K562 (cell line): ENCODE results near the gene SMS. TPM values are rescaled to one million over a fixed set of nuclear protein-coding genes. Genes with fewer than 3 reads are reported as not detected.

ENCODE experiments used
- ATAC-seq: fragments of 200-7000 bp; cut with Tn5 transposase; 3 replicates; pipeline ENCODE4 v1.9.1; 2020; ENCODE audit warnings: moderate library complexity
- BruUV-seq: library from RNA; stranded (reverse); fragments of 400-500 nt; replicated peaks from 2 replicates; lab custom pipeline; 2021; lab: Mats Ljungman, UMichigan
- CTCF ChIA-PET: fragments of 300-600 bp; formaldehyde crosslinking; extraction: SDS; loops from one replicate; lab custom pipeline; 2021; ENCODE audit warnings: low intra/inter-chr PET ratio; lab: Yijun Ruan, JAX
- POLR2A ChIA-PET: fragments of 300-600, 350-650 bp; sonication (Branson Sonifier 250); formaldehyde crosslinking; extraction: SDS; loops from one replicate; lab custom pipeline; 2021; ENCODE audit warnings: antibody characterized with exemption, inconsistent platforms; lab: Yijun Ruan, JAX
- DNase-seq, 4 experiments: peaks; one replicate each; pipeline versions ENCODE4 v3.0.0 to v3.0.0-alpha.2; 2011 to 2018; ENCODE audit warnings: low spot score in 3 of 4, mixed read lengths in 3 of 4; ENCODE audit errors: extremely low read depth in 1 of 4
- FAIRE-seq: peaks from 2 replicates; lab custom pipeline; 2011; peaks lifted over from hg19 to GRCh38; lab: Jason Lieb, UNC
- H2AFZ ChIP-seq: 2 replicates; pipeline ENCODE4 v1.6.0; 2011; ENCODE audit warnings: low read depth, low read length, control low read depth, inconsistent platforms
- H3K27ac ChIP-seq: fragments of 200-600 bp; 3 replicates; pipeline ENCODE4 v1.8.0; 2011; ENCODE audit warnings: low read depth, mild to moderate bottlenecking, control low read depth, inconsistent platforms, low read length, moderate library complexity, mixed read lengths; ENCODE audit errors: extremely low read depth
- H3K27me3 ChIP-seq, 2 experiments: fragments of 300-600 bp in 1 of 2; 2 replicates in 1 of 2; 3 replicates in 1 of 2; pipeline versions ENCODE4 v1.6.0 to v1.8.0; 2011; ENCODE audit warnings: inconsistent platforms in 2 of 2, low read length in 2 of 2, mild to moderate bottlenecking in 1 of 2, mixed read lengths in 1 of 2, moderate library complexity in 1 of 2; ENCODE audit not compliant: control insufficient read depth in 2 of 2, insufficient read depth in 2 of 2
- H3K36me3 ChIP-seq: fragments of 300-600 bp; 3 replicates; pipeline ENCODE4 v1.8.0; 2011; ENCODE audit warnings: mild to moderate bottlenecking, low read length, inconsistent platforms; ENCODE audit not compliant: control insufficient read depth, insufficient read depth
- H3K4me1 ChIP-seq, 2 experiments: fragments of 200-600 bp in 1 of 2; replicated peaks in 1 of 2; 2 replicates in 1 of 2; 3 replicates in 1 of 2; pipeline versions ENCODE4 v1.5.1 to v1.8.0; 2011; ENCODE audit warnings: inconsistent platforms in 2 of 2, low read length in 2 of 2, mild to moderate bottlenecking in 1 of 2, mixed read lengths in 1 of 2, moderate library complexity in 1 of 2; ENCODE audit not compliant: control insufficient read depth in 2 of 2, insufficient read depth in 2 of 2
- H3K4me2 ChIP-seq: 2 replicates; pipeline ENCODE4 v1.6.1; 2011; ENCODE audit warnings: low read length, control low read depth, inconsistent platforms, mixed read lengths; ENCODE audit not compliant: insufficient read depth
- H3K4me3 ChIP-seq: fragments of 200-600 bp; sonication (generic), shearing (Covaris generic); 2 replicates; pipeline ENCODE4 v1.5.1; 2016; ENCODE audit warnings: control low read depth, inconsistent platforms
- H3K79me2 ChIP-seq: fragments of 200-600 bp; 3 replicates; pipeline ENCODE4 v1.8.0; 2011; ENCODE audit warnings: low read length, inconsistent platforms; ENCODE audit not compliant: control insufficient read depth, insufficient read depth
- H3K9ac ChIP-seq, 2 experiments: 2 replicates each; pipeline versions ENCODE4 v1.6.0 to v1.6.1; 2011; ENCODE audit warnings: low read depth in 2 of 2, low read length in 2 of 2, control low read depth in 1 of 2, inconsistent platforms in 1 of 2, mild to moderate bottlenecking in 1 of 2, mixed read lengths in 1 of 2; ENCODE audit not compliant: insufficient read depth in 1 of 2
- H3K9me1 ChIP-seq: one replicate; pipeline ENCODE4 v1.6.0; 2011; ENCODE audit warnings: inconsistent platforms, mild to moderate bottlenecking, low read length, moderate library complexity; ENCODE audit not compliant: control insufficient read depth, insufficient read depth
- H3K9me3 ChIP-seq: replicated peaks from 2 replicates; pipeline ENCODE4 v1.5.1; 2011; ENCODE audit warnings: low read depth, low read length, inconsistent platforms; ENCODE audit not compliant: control insufficient read depth, insufficient read depth
- H4K20me1 ChIP-seq: replicated peaks from 2 replicates; pipeline ENCODE4 v1.6.1; 2011; ENCODE audit warnings: low read length, inconsistent platforms, mixed read lengths; ENCODE audit not compliant: control insufficient read depth, insufficient read depth
- BDP1 ChIP-seq: IDR thresholded peaks from 3 replicates; pipeline ENCODE4 v1.6.1; 2011; ENCODE audit not compliant: insufficient read length, insufficient read depth
- MEF2A ChIP-seq: IDR thresholded peaks from 2 replicates; pipeline ENCODE4 v1.6.1; 2011; ENCODE audit warnings: low read depth, mild to moderate bottlenecking, low read length, moderate library complexity; ENCODE audit not compliant: control insufficient read depth
- MYNN ChIP-seq, 2 experiments: sonication (generic); formaldehyde crosslinking in 1 of 2; IDR thresholded peaks; 2 replicates each; pipeline versions ENCODE4 v1.5.0 to v1.6.1; 2016 to 2020; ENCODE audit warnings: antibody characterized with exemption in 1 of 2, missing genetic modification reagents in 1 of 2
- NR1H2 ChIP-seq: sonication (generic); formaldehyde crosslinking; IDR thresholded peaks from 2 replicates; pipeline ENCODE4 v1.4.0; 2020; ENCODE audit warnings: mild to moderate bottlenecking, missing genetic modification reagents
- SUPT5H ChIP-seq: fragments of 450-650 bp; IDR thresholded peaks from 2 replicates; pipeline ENCODE4 v1.6.1; 2016
- TAF15 ChIP-seq: fragments of 200-400 bp; formaldehyde crosslinking; IDR thresholded peaks from 2 replicates; pipeline ENCODE4 v1.6.1; 2017; ENCODE audit warnings: mild to moderate bottlenecking, low read depth, low read length, moderate library complexity
- ZBTB7A ChIP-seq: IDR thresholded peaks from 2 replicates; pipeline ENCODE4 v1.6.1; 2011; ENCODE audit warnings: low read depth, mild to moderate bottlenecking, low read length, moderate library complexity, borderline replicate concordance; ENCODE audit not compliant: control insufficient read depth
- ZKSCAN3 ChIP-seq: fragments of 250-450 bp; sonication (Bioruptor Pico); IDR thresholded peaks from 2 replicates; pipeline ENCODE4 v1.4.0; 2020
- ZNF263 ChIP-seq: sonication (generic); formaldehyde crosslinking; IDR thresholded peaks from 2 replicates; pipeline ENCODE4 v1.8.0; 2022; ENCODE audit warnings: mild to moderate bottlenecking, missing genetic modification reagents, borderline replicate concordance
- in situ Hi-C: fragments of 300-500 bp; cut with MboI; formaldehyde crosslinking; loops from 4 replicates; pipeline ENCODE4 v1.15.0; 2018; ENCODE audit warnings: inconsistent platforms, mixed read lengths
- intact Hi-C: fragments of 100-400 bp; cut with micrococcal nuclease; formaldehyde crosslinking; loops from 2 replicates; pipeline ENCODE4 v1.14.2; 2022
- polyA plus RNA-seq, 8 experiments: library from polyadenylated mRNA; depleted of rRNA in 4 of 8; stranded (reverse) in 5 of 8; unstranded in 3 of 8; fragments of >200 nt; fragmentation: Nextera tagmentation in 2 of 8; fragmentation: Illumina TruSeq in 1 of 8; extraction: Ambion mirVana in 2 of 8; extraction: Trizol in 1 of 8; gene quantifications; 2 replicates each; pipeline versions ENCODE4 v1.2.1 to v1.2.3, GENCODE V29; 2011 to 2014; ENCODE audit warnings: inconsistent platforms in 1 of 8, missing spikeins in 1 of 8
- total RNA-seq, 7 experiments: library from RNA; depleted of rRNA in 6 of 7; stranded (reverse); fragments of >200 nt in 6 of 7; fragmentation: Illumina TruSeq in 2 of 7; extraction: Trizol in 2 of 7; gene quantifications; 2 replicates each; pipeline versions ENCODE4 v1.2.1 to v1.2.3, GENCODE V29; 2011 to 2021; ENCODE audit warnings: low replicate concordance in 1 of 7
- TF ChIP-seq, protein P1 (sequence below): sonication (generic); formaldehyde crosslinking; IDR thresholded peaks from 2 replicates; pipeline ENCODE4 v1.8.1; 2023; ENCODE audit warnings: mild to moderate bottlenecking, missing genetic modification reagents
- TF ChIP-seq, protein P2 (sequence below): sonication (generic); formaldehyde crosslinking; IDR thresholded peaks from 2 replicates; pipeline ENCODE4 v1.8.1; 2023; ENCODE audit warnings: mild to moderate bottlenecking, missing genetic modification reagents
- TF ChIP-seq, protein P3 (sequence below): fragments of 200-800 bp; sonication (Bioruptor generic); IDR thresholded peaks from 2 replicates; pipeline ENCODE4 v1.6.1; 2017; ENCODE audit warnings: missing genetic modification characterization, missing compliant biosample characterization

SMS gene
- total and polyA plus RNA-seq, 9 of the 15 experiments (the other 6 are each of a cell fraction or from before 2014, with no cell fraction given): 71.1 to 193 (median 152) TPM

GRCh38 chrX:21962361-21962760, 21.9 kb downstream of the SMS start:
- Histone ChIP-seq H3K9me3 (no peaks in the 10 kb centered on the region), H3K27me3 (no peaks in the 10 kb centered on the region), H3K36me3 (peaks cover 9% of the 10 kb centered on the region; the same call in 2 of the 3 replicates), H3K4me2 (no peak overlapping the region), H3K9ac (no peak overlapping the region), H3K4me1 (peaks cover 7 to 26% of the 10 kb centered on the region in 2 experiments), H2AFZ (no peak overlapping the region), H3K4me3 (no peak overlapping the region), H3K9me1 (no peaks in the 10 kb centered on the region), H3K27ac (no peak overlapping the region), H3K79me2 (peaks cover 91% of the 10 kb centered on the region), H4K20me1 (peaks cover 22% of the 10 kb centered on the region)
- ChIA-PET CTCF (no interaction called here), POLR2A (no interaction called here)
- TF ChIP-seq NR1H2: no peak
- TF ChIP-seq MEF2A: no peak
- TF ChIP-seq SUPT5H: no peak
- TF ChIP-seq, protein P1, sequence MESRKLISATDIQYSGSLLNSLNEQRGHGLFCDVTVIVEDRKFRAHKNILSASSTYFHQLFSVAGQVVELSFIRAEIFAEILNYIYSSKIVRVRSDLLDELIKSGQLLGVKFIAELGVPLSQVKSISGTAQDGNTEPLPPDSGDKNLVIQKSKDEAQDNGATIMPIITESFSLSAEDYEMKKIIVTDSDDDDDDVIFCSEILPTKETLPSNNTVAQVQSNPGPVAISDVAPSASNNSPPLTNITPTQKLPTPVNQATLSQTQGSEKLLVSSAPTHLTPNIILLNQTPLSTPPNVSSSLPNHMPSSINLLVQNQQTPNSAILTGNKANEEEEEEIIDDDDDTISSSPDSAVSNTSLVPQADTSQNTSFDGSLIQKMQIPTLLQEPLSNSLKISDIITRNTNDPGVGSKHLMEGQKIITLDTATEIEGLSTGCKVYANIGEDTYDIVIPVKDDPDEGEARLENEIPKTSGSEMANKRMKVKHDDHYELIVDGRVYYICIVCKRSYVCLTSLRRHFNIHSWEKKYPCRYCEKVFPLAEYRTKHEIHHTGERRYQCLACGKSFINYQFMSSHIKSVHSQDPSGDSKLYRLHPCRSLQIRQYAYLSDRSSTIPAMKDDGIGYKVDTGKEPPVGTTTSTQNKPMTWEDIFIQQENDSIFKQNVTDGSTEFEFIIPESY (CRISPR knock-in tag): no peak
- TF ChIP-seq ZBTB7A: no peak
- TF ChIP-seq, protein P2, sequence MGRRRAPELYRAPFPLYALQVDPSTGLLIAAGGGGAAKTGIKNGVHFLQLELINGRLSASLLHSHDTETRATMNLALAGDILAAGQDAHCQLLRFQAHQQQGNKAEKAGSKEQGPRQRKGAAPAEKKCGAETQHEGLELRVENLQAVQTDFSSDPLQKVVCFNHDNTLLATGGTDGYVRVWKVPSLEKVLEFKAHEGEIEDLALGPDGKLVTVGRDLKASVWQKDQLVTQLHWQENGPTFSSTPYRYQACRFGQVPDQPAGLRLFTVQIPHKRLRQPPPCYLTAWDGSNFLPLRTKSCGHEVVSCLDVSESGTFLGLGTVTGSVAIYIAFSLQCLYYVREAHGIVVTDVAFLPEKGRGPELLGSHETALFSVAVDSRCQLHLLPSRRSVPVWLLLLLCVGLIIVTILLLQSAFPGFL: no peak
- TF ChIP-seq, protein P3, sequence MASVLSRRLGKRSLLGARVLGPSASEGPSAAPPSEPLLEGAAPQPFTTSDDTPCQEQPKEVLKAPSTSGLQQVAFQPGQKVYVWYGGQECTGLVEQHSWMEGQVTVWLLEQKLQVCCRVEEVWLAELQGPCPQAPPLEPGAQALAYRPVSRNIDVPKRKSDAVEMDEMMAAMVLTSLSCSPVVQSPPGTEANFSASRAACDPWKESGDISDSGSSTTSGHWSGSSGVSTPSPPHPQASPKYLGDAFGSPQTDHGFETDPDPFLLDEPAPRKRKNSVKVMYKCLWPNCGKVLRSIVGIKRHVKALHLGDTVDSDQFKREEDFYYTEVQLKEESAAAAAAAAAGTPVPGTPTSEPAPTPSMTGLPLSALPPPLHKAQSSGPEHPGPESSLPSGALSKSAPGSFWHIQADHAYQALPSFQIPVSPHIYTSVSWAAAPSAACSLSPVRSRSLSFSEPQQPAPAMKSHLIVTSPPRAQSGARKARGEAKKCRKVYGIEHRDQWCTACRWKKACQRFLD (CRISPR knock-in tag): no peak
- TF ChIP-seq ZNF263 (CRISPR knock-in tag): no peak
- no peak for TF ChIP-seq BDP1
- TF ChIP-seq ZKSCAN3: no peak
- TF ChIP-seq TAF15: no peak
- TF ChIP-seq MYNN (IDR thresholded peaks at IDR 0.05): no peak
- no peak for TF ChIP-seq MYNN (CRISPR knock-in tag; IDR thresholded peaks at IDR 0.05)
- BruUV-seq: no TSS peak
- no peak for ATAC-seq
- FAIRE-seq: no peak
- intact Hi-C loops (no loop called here), in situ Hi-C loops (no loop called here)
- DNase-seq: no peak
